IMR-90 (cell line): ENCODE results near the gene JPT1. TPM values are rescaled to one million over a fixed set of nuclear protein-coding genes. Genes with fewer than 3 reads are reported as not detected.
A peak's percentile ranks its signal among the peaks of the same experiment; 100 is the strongest.

Experiments used
- ATAC-seq: fragments of 200-7000 bp; cut with Tn5 transposase; 2 replicates; pipeline ENCODE4 v1.9.1; 2020; ENCODE audit warnings: low read depth, mild to moderate bottlenecking, moderate library complexity
- BruUV-seq: library from RNA; stranded (reverse); fragments of 400-500 nt; replicated peaks from 2 replicates; lab custom pipeline; 2021; lab: Mats Ljungman, UMichigan
- CTCF ChIA-PET: fragments of 300-600 bp; formaldehyde crosslinking; extraction: SDS; loops from one replicate; lab custom pipeline; 2021; ENCODE audit warnings: antibody characterized with exemption; lab: Yijun Ruan, JAX
- POLR2A ChIA-PET: fragments of 300-600 bp; sonication (Branson Sonifier 250); formaldehyde crosslinking; loops from one replicate; lab custom pipeline; 2022; ENCODE audit warnings: antibody characterized with exemption; ENCODE audit not compliant: unreplicated experiment; lab: Charles Lee
- DNase-seq: peaks from one replicate; pipeline ENCODE4 v3.0.0; 2013
- H2AFZ ChIP-seq: replicated peaks from 2 replicates; pipeline ENCODE3; 2013; ENCODE audit warnings: low read length, mild to moderate bottlenecking; ENCODE audit not compliant: poor library complexity
- H2AK5ac ChIP-seq: 2 replicates; pipeline ENCODE4 v1.6.1; 2013; ENCODE audit warnings: low read depth, low read length, inconsistent platforms
- H2AK9ac ChIP-seq: replicated peaks from 2 replicates; pipeline ENCODE3; 2013; ENCODE audit warnings: mild to moderate bottlenecking, low read depth, low read length, moderate library complexity; ENCODE audit not compliant: poor library complexity
- H2BK120ac ChIP-seq: 2 replicates; pipeline ENCODE4 v1.6.1; 2013; ENCODE audit warnings: low read depth, low read length, inconsistent platforms
- H2BK15ac ChIP-seq: 3 replicates; pipeline ENCODE4 v1.6.1; 2013; ENCODE audit warnings: low read depth, low read length, inconsistent platforms
- H2BK20ac ChIP-seq: 2 replicates; pipeline ENCODE4 v1.6.1; 2013; ENCODE audit warnings: low read depth, mild to moderate bottlenecking, inconsistent platforms, low read length, moderate library complexity
- H2BK5ac ChIP-seq: 2 replicates; pipeline ENCODE4 v1.6.1; 2013; ENCODE audit warnings: mild to moderate bottlenecking, low read depth, low read length, inconsistent platforms; ENCODE audit not compliant: poor library complexity, severe bottlenecking
- H3K14ac ChIP-seq: replicated peaks from 2 replicates; pipeline ENCODE4 v1.6.1; 2013; ENCODE audit warnings: low read depth, low read length, inconsistent platforms
- H3K18ac ChIP-seq: 2 replicates; pipeline ENCODE4 v1.6.1; 2013; ENCODE audit warnings: low read depth, low read length, control low read depth
- H3K23ac ChIP-seq: 2 replicates; pipeline ENCODE4 v1.6.1; 2013; ENCODE audit warnings: low read depth, low read length, inconsistent platforms
- H3K27ac ChIP-seq: 2 replicates; pipeline ENCODE4 v1.5.1; 2013; ENCODE audit warnings: mild to moderate bottlenecking, control low read depth, low read length; ENCODE audit not compliant: insufficient read depth
- H3K27me3 ChIP-seq: 2 replicates; pipeline ENCODE4 v1.6.1; 2013; ENCODE audit warnings: low read length; ENCODE audit not compliant: control insufficient read depth, insufficient read depth
- H3K36me3 ChIP-seq: 2 replicates; pipeline ENCODE4 v1.6.1; 2013; ENCODE audit warnings: low read length, mixed read lengths; ENCODE audit not compliant: control insufficient read depth, insufficient read depth
- H3K4ac ChIP-seq: 2 replicates; pipeline ENCODE4 v1.6.1; 2013; ENCODE audit warnings: low read depth, low read length, inconsistent platforms
- H3K4me1 ChIP-seq: 2 replicates; pipeline ENCODE4 v1.6.1; 2013; ENCODE audit warnings: low read length, mixed read lengths; ENCODE audit not compliant: control insufficient read depth, insufficient read depth
- H3K4me2 ChIP-seq: 2 replicates; pipeline ENCODE4 v1.6.1; 2013; ENCODE audit warnings: low read depth, mild to moderate bottlenecking, control low read depth, low read length, moderate library complexity
- H3K4me3 ChIP-seq: 2 replicates; pipeline ENCODE4 v1.5.1; 2013; ENCODE audit warnings: low read depth, mild to moderate bottlenecking, control low read depth, low read length, moderate library complexity; ENCODE audit not compliant: insufficient read depth
- H3K56ac ChIP-seq: 2 replicates; pipeline ENCODE4 v1.6.1; 2013; ENCODE audit warnings: low read length, inconsistent platforms; ENCODE audit not compliant: insufficient read depth; ENCODE audit errors: extremely low read depth
- H3K79me1 ChIP-seq, 2 experiments: 2 replicates each; pipeline ENCODE4 v1.6.1; 2013; ENCODE audit warnings: low read length in 2 of 2, inconsistent platforms in 1 of 2, low read depth in 1 of 2
- H3K9ac ChIP-seq: 2 replicates; pipeline ENCODE4 v1.6.1; 2013; ENCODE audit warnings: low read depth, low read length, control low read depth
- H3K9me1 ChIP-seq: 2 replicates; pipeline ENCODE4 v1.6.1; 2013; ENCODE audit warnings: low read length, inconsistent platforms; ENCODE audit not compliant: insufficient read depth
- H3K9me3 ChIP-seq: 2 replicates; pipeline ENCODE4 v1.6.1; 2013; ENCODE audit warnings: low read length; ENCODE audit not compliant: control insufficient read depth, insufficient read depth
- H4K20me1 ChIP-seq: 2 replicates; pipeline ENCODE4 v1.6.1; 2013; ENCODE audit warnings: low read length, inconsistent platforms; ENCODE audit not compliant: insufficient read depth
- H4K5ac ChIP-seq: 2 replicates; pipeline ENCODE4 v1.6.1; 2013; ENCODE audit warnings: mild to moderate bottlenecking, low read depth, low read length, control low read depth
- H4K8ac ChIP-seq, 2 experiments: 2 replicates each; pipeline ENCODE4 v1.6.1; 2013; ENCODE audit warnings: low read depth in 2 of 2, low read length in 2 of 2, control low read depth in 1 of 2, inconsistent platforms in 1 of 2
- H4K91ac ChIP-seq: 2 replicates; pipeline ENCODE4 v1.6.1; 2013; ENCODE audit warnings: low read depth, low read length, inconsistent platforms; ENCODE audit not compliant: insufficient read depth
- CHD1 ChIP-seq: IDR thresholded peaks from 2 replicates; pipeline ENCODE4 v1.6.1; 2012; ENCODE audit warnings: low read depth, low read length, improper control_type of control experiment
- FOS ChIP-seq: fragments of 150-350 bp; IDR thresholded peaks from 2 replicates; pipeline ENCODE4 v1.6.1; 2016; ENCODE audit warnings: low read depth, low read length
- MAFK ChIP-seq: IDR thresholded peaks from 2 replicates; pipeline ENCODE4 v1.6.1; 2012; ENCODE audit warnings: low read depth, low read length, improper control_type of control experiment
- MXI1 ChIP-seq: IDR thresholded peaks from 2 replicates; pipeline ENCODE4 v1.6.1; 2012; ENCODE audit warnings: low read depth, mild to moderate bottlenecking, low read length, moderate library complexity, borderline replicate concordance
- NFE2L2 ChIP-seq: fragments of 150-350 bp; IDR thresholded peaks from 2 replicates; pipeline ENCODE4 v1.6.1; 2016; ENCODE audit warnings: low read depth, mild to moderate bottlenecking, low read length
- POLR2A ChIP-seq: IDR thresholded peaks from 2 replicates; pipeline ENCODE4 v1.6.1; 2012; ENCODE audit warnings: mild to moderate bottlenecking, low read depth, low read length
- RAD21 ChIP-seq: IDR thresholded peaks from 2 replicates; pipeline ENCODE4 v1.6.1; 2012; ENCODE audit warnings: low read length, improper control_type of control experiment
- RCOR1 ChIP-seq: IDR thresholded peaks from 2 replicates; pipeline ENCODE4 v1.6.1; 2012; ENCODE audit warnings: mild to moderate bottlenecking, low read length, improper control_type of control experiment; ENCODE audit not compliant: insufficient replicate concordance
- RFX5 ChIP-seq: IDR thresholded peaks from 2 replicates; pipeline ENCODE4 v1.8.0; 2012; ENCODE audit warnings: low read depth, mild to moderate bottlenecking, low read length, moderate library complexity
- USF2 ChIP-seq: fragments of 150-350 bp; IDR thresholded peaks from 2 replicates; pipeline ENCODE4 v1.6.1; 2017; ENCODE audit warnings: mild to moderate bottlenecking, antibody characterized with exemption, low read length, low read depth
- WGBS, 2 experiments: methylation state at CpG; one replicate each; pipeline versions ENCODE4 v1.1.5 to v1.1.7; 2013; ENCODE audit warnings: missing lambda C conversion rate in 2 of 2; ENCODE audit not compliant: insufficient read length in 1 of 2; ENCODE audit errors: extremely low coverage in 2 of 2; 5-methylcytosine and 5-hydroxymethylcytosine counted together
- dilution Hi-C: fragments of 300-500 bp; cut with HindIII; formaldehyde crosslinking; loops from one replicate; pipeline ENCODE4 v1.14.3; 2018; ENCODE audit warnings: low sequenced_read_pairs; ENCODE audit not compliant: unreplicated experiment
- in situ Hi-C: fragments of 300-500 bp; cut with MboI; formaldehyde crosslinking; loops from 3 replicates; pipeline ENCODE4 v1.14.3; 2019; ENCODE audit warnings: low sequenced_read_pairs, inconsistent platforms, mixed read lengths
- intact Hi-C: fragments of 100-400 bp; cut with micrococcal nuclease; formaldehyde crosslinking; loops from 2 replicates; pipeline ENCODE4 v1.10.0; 2022
- polyA plus RNA-seq, 3 experiments: library from polyadenylated mRNA; depleted of rRNA; stranded (reverse); fragments of >200 nt; gene quantifications; 2 replicates each; pipeline ENCODE4 v1.2.3, GENCODE V29; 2012; ENCODE audit warnings: low replicate concordance in 1 of 3
- total RNA-seq: library from RNA; depleted of rRNA; stranded (reverse); fragments of >200 nt; gene quantifications from 2 replicates; pipeline ENCODE4 v1.2.3, GENCODE V29; 2012
- TF ChIP-seq, protein P1 (sequence below): fragments of 150-350 bp; IDR thresholded peaks from 2 replicates; pipeline ENCODE4 v1.6.1; 2016; ENCODE audit warnings: low read depth, mild to moderate bottlenecking, low read length, moderate library complexity, borderline replicate concordance

The JPT1 gene
- total and polyA plus RNA-seq, 2 of the 4 experiments (the other 2 are of a cell fraction): 118 to 272 TPM

DNA sequence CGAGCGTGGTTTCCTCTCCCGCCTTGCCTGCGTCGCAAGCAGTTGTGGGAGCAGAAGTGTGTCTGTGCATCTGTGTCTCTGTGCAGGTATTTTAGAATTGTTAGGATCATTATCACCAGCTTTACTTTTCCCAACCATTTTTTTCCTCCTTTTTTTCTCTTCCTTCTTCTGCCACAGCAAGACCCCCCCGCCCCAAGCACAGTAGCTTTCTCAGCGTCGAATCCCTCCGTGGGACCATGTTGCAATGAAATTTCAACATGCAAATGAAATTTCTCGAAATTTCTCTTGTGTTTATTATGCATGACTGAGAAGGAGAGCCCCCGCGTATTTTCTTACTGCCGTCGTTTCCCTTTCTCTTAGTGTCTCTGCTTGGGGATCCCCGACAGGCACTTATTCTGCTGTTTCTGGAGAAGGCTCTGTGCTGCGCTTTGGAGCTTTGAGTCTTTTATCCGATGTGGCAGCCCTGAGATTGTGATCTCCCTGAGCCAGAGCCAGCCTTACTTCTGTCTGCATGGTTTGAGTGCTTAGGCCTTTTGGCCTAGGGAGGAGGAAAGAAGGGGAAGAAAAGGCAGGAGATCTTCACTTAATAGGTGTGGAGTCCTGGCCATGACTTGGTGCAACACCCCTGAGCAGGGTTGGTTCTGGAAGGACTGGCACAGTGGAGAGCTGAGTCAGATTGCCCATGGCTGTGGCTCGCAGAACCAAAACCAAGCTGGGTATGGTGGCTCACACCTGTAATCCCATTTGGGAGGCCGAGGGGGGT is 39.6 kb downstream of the JPT1 start:
- H3K36me3 ChIP-seq: peaks cover 6% of the 10 kb centered on the region
- 0 out of 2 replicates have a peak, but pooled peaks cover 5% of the 10 kb centered on the region for H3K9me1 ChIP-seq
- H3K9me3 ChIP-seq: no peaks in the 10 kb centered on the region
- no peak overlapping the region for H4K91ac ChIP-seq
- H2AK9ac ChIP-seq: peak overlapping the region; percentile 59
- peak overlapping the region; percentile 81 for H3K27ac ChIP-seq
- peak overlapping the region; percentile 37 for H3K4me3 ChIP-seq
- ATAC-seq (no peak), DNase-seq (no peak)
- peak overlapping the region; percentile 94 for H2AFZ ChIP-seq
- H3K18ac ChIP-seq: no peak overlapping the region
- H3K14ac ChIP-seq: peak overlapping the region; percentile 53; the same call in 1 of the 2 replicates
- peaks cover 25 to 55% of the 10 kb centered on the region in 2 experiments for H3K79me1 ChIP-seq
- H3K4me2 ChIP-seq: peak overlapping the region; percentile 94
- no peak overlapping the region for H3K56ac ChIP-seq
- peak overlapping the region; percentile 60 for H3K9ac ChIP-seq
- no peaks in the 10 kb centered on the region; the same call in 1 of the 2 replicates for H4K20me1 ChIP-seq
- in situ Hi-C loops (no loop called here), dilution Hi-C loops (no loop called here), intact Hi-C loops (loop anchor here (1.0 to 5.0 kb wide), 3 partner anchors 52 to 127 kb away; partner anchors contain the start of gene CDR2L)
- H3K4ac ChIP-seq: peak overlapping the region; percentile 76
- ChIA-PET POLR2A (interaction anchor here (0.6 to 0.8 kb wide), 3 partner anchors 56 to 163 kb away, joined by 3 to 13 read pairs (median 3); no protein-coding TSS in a partner anchor), CTCF (interaction anchor here (0.6 to 2.3 kb wide), 23 partner anchors 10 to 153 kb away, joined by 3 to 22 read pairs (median 4); partner anchors contain the start of genes GGA3, NT5C and NUP85)
- BruUV-seq: no TSS peak
- peak overlapping the region; percentile 27 to 90; a peak in 2 of 4 replicates for H4K8ac ChIP-seq
- H3K4me1 ChIP-seq: peaks cover 6% of the 10 kb centered on the region; the same call in 1 of the 2 replicates
- H2BK20ac ChIP-seq: no peak overlapping the region
- WGBS, 2 experiments: 97% methylated on average over 5 of the region's 19 CpGs; no CpG with 5 or more reads in 1 of the 2 experiments
- H2BK15ac ChIP-seq: no peak overlapping the region
- no peak overlapping the region for H2AK5ac ChIP-seq
- H4K5ac ChIP-seq: peak overlapping the region; percentile 82; the same call in 1 of the 2 replicates
- TF ChIP-seq USF2 (no peak), NFE2L2 (no peak), FOS (no peak), RCOR1 (no peak), POLR2A (no peak), CHD1 (no peak), MXI1 (no peak), RFX5 (no peak), RAD21 (no peak), MAFK (no peak)
- TF ChIP-seq, protein P1, sequence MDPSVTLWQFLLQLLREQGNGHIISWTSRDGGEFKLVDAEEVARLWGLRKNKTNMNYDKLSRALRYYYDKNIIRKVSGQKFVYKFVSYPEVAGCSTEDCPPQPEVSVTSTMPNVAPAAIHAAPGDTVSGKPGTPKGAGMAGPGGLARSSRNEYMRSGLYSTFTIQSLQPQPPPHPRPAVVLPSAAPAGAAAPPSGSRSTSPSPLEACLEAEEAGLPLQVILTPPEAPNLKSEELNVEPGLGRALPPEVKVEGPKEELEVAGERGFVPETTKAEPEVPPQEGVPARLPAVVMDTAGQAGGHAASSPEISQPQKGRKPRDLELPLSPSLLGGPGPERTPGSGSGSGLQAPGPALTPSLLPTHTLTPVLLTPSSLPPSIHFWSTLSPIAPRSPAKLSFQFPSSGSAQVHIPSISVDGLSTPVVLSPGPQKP: no peak
- peak overlapping the region; percentile 79; the same call in 1 of the 2 replicates for H3K23ac ChIP-seq
- H2BK5ac ChIP-seq: no peak overlapping the region
- H3K27me3 ChIP-seq: no peaks in the 10 kb centered on the region
- H2BK120ac ChIP-seq: no peak overlapping the region; the same call in 1 of the 2 replicates
